Measurements from ENCODE around the gene ZNF530. TPM values are rescaled to one million over a fixed set of nuclear protein-coding genes. Genes with fewer than 3 reads are reported as not detected.

The ZNF530 gene
- total RNA-seq, 1 experiment from 2014 or later: 8.9 TPM

- DNase-seq (ENCODE audit: low read depth, low spot score): no peak
- peaks cover 51% of the 10 kb centered on the region for H3K9me3 ChIP-seq (ENCODE audit: control insufficient read depth, insufficient read depth, low read depth, low read length)
- ATAC-seq: no peak
- no peaks in the 10 kb centered on the region for H3K27me3 ChIP-seq (ENCODE audit: control insufficient read depth, insufficient read depth, low read length)
- TF ChIP-seq SIN3A (IDR thresholded peaks at IDR 0.05; ENCODE audit: borderline replicate concordance, insufficient read depth, low read depth, low read length) (no peak), REST (IDR thresholded peaks at IDR 0.05; ENCODE audit: insufficient read depth in 1 of 2, low read depth in 2 of 2, low read length in 1 of 2) (no peak), CTCF (IDR thresholded peaks at IDR 0.05) (no peak), TCF7L2 (IDR thresholded peaks at IDR 0.05; ENCODE audit: low read depth, low read length) (no peak), POLR2AphosphoS5 (IDR thresholded peaks at IDR 0.05; ENCODE audit: low read depth, low read length) (no peak)
- H3K4me3 ChIP-seq (ENCODE audit: low read depth in 2 of 2, low read length in 2 of 2): no peak overlapping the region
- CTCF ChIA-PET: no interaction called here
- no TSS peak for BruUV-seq (replicated peaks)
- H3K36me3 ChIP-seq (ENCODE audit: control insufficient read depth, insufficient read depth, low read length): peaks cover 2% of the 10 kb centered on the region; the same call in 1 of the 2 replicates
- intact Hi-C loops (cut with micrococcal nuclease; ENCODE audit: unreplicated experiment) (no loop called here), in situ Hi-C loops (cut with HindIII; ENCODE audit: low pct_unique_long_range_greater_than_20kb, low sequenced_read_pairs) (no loop called here)
- H3K27ac ChIP-seq (ENCODE audit: low read length): no peak overlapping the region
- no peaks in the 10 kb centered on the region for H3K4me1 ChIP-seq (ENCODE audit: control insufficient read depth, insufficient read depth, low read length)
- POLR2A ChIA-PET: no interaction called here
Measured at GRCh38 chr19:57642396-57643046, 42.8 kb downstream of the ZNF530 start.

GRCh38 chr19:57643734-57644133 is 44.0 kb downstream of the ZNF530 start:
- H3K4me3 ChIP-seq (ENCODE audit: low read depth in 2 of 2, low read length in 2 of 2): no peak overlapping the region
- H3K9me3 ChIP-seq (ENCODE audit: control insufficient read depth, insufficient read depth, low read depth, low read length): peaks cover 45% of the 10 kb centered on the region
- DNase-seq (ENCODE audit: low read depth, low spot score): no peak
- H3K27ac ChIP-seq (ENCODE audit: low read length): no peak overlapping the region
- TF ChIP-seq CTCF (IDR thresholded peaks at IDR 0.05) (no peak), TCF7L2 (IDR thresholded peaks at IDR 0.05; ENCODE audit: low read depth, low read length) (no peak)
- in situ Hi-C loops (cut with HindIII; ENCODE audit: low pct_unique_long_range_greater_than_20kb, low sequenced_read_pairs) (no loop called here), intact Hi-C loops (cut with micrococcal nuclease; ENCODE audit: unreplicated experiment) (no loop called here)
- ChIA-PET CTCF (no interaction called here), POLR2A (interaction anchor here (0.6 kb wide), 1 partner anchor 90 kb away, joined by 3 read pairs; no protein-coding TSS in a partner anchor)
- no peaks in the 10 kb centered on the region for H3K4me1 ChIP-seq (ENCODE audit: control insufficient read depth, insufficient read depth, low read length)
- no peak for ATAC-seq
- BruUV-seq (replicated peaks): no TSS peak
- no peaks in the 10 kb centered on the region for H3K27me3 ChIP-seq (ENCODE audit: control insufficient read depth, insufficient read depth, low read length)
- peaks cover 2% of the 10 kb centered on the region; the same call in 1 of the 2 replicates for H3K36me3 ChIP-seq (ENCODE audit: control insufficient read depth, insufficient read depth, low read length)

Measured in Panc1 (cell line).